ENCODE measurements around the gene TRPC4. TPM values are rescaled to one million over a fixed set of nuclear protein-coding genes. Genes with fewer than 3 reads are reported as not detected.

Gene TRPC4
- total and polyA plus RNA-seq, 9 donors, result 0.56 to 1.7 (median 0.85) TPM

DNA sequence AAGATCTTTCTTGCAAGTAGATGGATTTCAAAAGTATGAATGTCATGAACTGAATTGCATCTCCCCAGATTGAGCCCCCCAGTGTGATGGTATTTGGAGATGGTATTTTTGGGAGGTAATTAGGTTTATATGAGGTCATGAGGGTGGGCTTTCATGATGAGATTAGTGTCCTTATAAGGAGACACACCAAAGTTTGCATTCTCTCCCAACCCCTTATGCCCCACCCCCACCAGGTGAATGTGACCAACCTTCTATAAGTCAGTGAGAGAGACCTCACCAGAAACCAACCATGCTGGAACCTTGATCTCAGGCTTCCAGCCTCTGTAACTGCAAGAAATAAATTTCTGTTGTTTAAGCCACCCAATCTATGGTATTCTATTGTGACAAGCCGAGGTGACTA is 199.7 kb downstream of the TRPC4 start:
- Histone ChIP-seq H3K4me3 (ENCODE audit: low read length) (no peak overlapping the region), H3K4me1 (ENCODE audit: control insufficient read depth, insufficient read depth, low read length) (no peaks in the 10 kb centered on the region), H3K27ac (ENCODE audit: low read length) (no peak overlapping the region), H3K27me3 (ENCODE audit: control insufficient read depth, insufficient read depth, low read length) (no peaks in the 10 kb centered on the region), H3K9me3 (replicated peaks; ENCODE audit: control insufficient read depth, low read depth, low read length) (no peaks in the 10 kb centered on the region), H3K36me3 (ENCODE audit: control insufficient read depth, insufficient read depth, low read length) (no peaks in the 10 kb centered on the region)
- DNase-seq, result no peak
- WGBS (ENCODE audit: insufficient coverage), result no CpG with 5 or more reads among the region's 1 CpG

DNA sequence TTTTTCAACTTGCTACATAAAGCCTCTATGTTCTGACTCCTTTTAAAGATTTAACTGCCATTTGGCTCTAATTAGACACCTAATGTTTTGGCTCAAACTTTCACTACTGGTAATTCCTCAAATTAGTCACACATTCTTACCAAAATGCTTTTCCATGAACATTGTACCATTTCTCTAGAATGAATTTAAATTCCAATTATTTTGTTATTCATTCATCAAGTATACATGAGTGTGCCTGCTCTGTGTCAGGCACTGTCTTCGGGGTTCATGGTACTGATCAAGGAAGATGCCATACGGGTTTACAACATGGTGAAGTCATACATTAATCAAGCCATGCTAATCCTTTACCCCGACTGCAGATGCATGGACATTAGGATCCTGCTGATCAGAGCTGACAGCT is 201.9 kb downstream of the TRPC4 start:
- Histone ChIP-seq H3K4me3 (ENCODE audit: low read length) (no peak overlapping the region), H3K4me1 (ENCODE audit: control insufficient read depth, insufficient read depth, low read length) (no peaks in the 10 kb centered on the region), H3K36me3 (ENCODE audit: control insufficient read depth, insufficient read depth, low read length) (no peaks in the 10 kb centered on the region), H3K27me3 (ENCODE audit: control insufficient read depth, insufficient read depth, low read length) (no peaks in the 10 kb centered on the region), H3K9me3 (replicated peaks; ENCODE audit: control insufficient read depth, low read depth, low read length) (no peaks in the 10 kb centered on the region), H3K27ac (ENCODE audit: low read length) (no peak overlapping the region)
- no peak for DNase-seq
- no CpG with 5 or more reads among the region's 3 CpGs for WGBS (ENCODE audit: insufficient coverage)

DNA sequence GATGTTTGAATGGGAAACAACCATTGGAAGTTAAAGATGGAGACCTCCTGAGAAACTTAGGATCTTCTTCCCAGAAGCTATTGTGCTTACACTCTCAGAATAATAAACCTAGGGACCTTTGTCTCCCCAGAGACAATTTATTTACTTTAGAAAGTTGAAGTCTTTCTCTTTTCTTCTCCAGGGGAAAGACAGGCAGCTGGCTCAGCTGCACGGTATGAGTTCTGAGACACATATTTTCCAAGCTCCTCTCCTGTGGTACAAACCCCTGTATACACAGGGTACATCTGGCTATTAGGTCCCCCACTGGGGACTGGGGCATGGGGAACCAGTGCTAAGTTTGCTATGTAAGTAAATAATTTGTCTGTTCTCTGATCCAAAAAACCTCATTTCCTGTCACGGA is 203.5 kb downstream of the TRPC4 start:
- no peaks in the 10 kb centered on the region for H3K9me3 ChIP-seq (replicated peaks; ENCODE audit: control insufficient read depth, low read depth, low read length)
- H3K36me3 ChIP-seq (ENCODE audit: control insufficient read depth, insufficient read depth, low read length), result no peaks in the 10 kb centered on the region
- H3K27ac ChIP-seq (ENCODE audit: low read length), result no peak overlapping the region
- no peaks in the 10 kb centered on the region for H3K27me3 ChIP-seq (ENCODE audit: control insufficient read depth, insufficient read depth, low read length)
- H3K4me1 ChIP-seq (ENCODE audit: control insufficient read depth, insufficient read depth, low read length), result no peaks in the 10 kb centered on the region
- WGBS (ENCODE audit: insufficient coverage), result no CpG with 5 or more reads among the region's 2 CpGs
- H3K4me3 ChIP-seq (ENCODE audit: low read length), result no peak overlapping the region
- no peak for DNase-seq

DNA sequence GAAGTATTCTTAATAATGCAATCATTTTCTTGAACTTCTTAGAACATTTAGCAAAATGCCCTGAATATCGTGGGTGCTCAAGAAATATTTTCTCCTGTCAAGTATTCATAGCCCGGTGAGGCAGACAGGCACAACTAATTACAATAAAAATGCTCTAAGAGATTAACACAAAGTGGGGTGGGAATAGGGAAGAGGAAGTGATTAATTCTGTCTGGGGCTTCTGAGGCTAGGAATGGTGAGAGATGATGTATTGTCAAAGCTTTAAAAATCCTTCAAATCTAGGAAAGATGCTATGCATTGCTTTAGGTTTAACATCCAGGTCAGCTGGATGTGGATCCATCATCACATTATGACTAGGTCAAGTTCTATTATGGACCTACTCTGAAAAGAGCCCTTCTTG is 204.2 kb downstream of the TRPC4 start:
- Histone ChIP-seq H3K4me3 (ENCODE audit: low read length) (no peak overlapping the region), H3K27ac (ENCODE audit: low read length) (no peak overlapping the region), H3K4me1 (ENCODE audit: control insufficient read depth, insufficient read depth, low read length) (no peaks in the 10 kb centered on the region), H3K36me3 (ENCODE audit: control insufficient read depth, insufficient read depth, low read length) (no peaks in the 10 kb centered on the region), H3K27me3 (ENCODE audit: control insufficient read depth, insufficient read depth, low read length) (no peaks in the 10 kb centered on the region), H3K9me3 (replicated peaks; ENCODE audit: control insufficient read depth, low read depth, low read length) (no peaks in the 10 kb centered on the region)
- no peak for DNase-seq
- no CpG with 5 or more reads among the region's 2 CpGs for WGBS (ENCODE audit: insufficient coverage)

DNA sequence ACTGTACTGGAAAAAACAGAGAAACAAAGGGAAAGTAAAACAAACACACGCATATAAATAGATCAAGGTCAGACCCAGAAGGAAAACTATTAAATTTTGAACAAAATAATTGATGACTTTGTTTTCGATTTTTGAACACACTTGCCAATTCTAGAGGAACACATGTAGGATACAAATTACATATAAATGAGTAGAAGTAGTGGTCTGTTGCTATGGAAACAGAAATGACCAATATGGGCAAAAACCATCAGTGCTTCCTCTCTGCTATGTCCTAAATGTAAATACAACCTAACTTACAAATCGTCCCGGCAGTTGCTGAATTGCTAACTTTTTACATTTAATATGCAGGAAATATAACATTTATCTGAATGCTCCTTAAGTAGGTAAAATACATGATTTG is 205.8 kb downstream of the TRPC4 start:
- H3K9me3 ChIP-seq (replicated peaks; ENCODE audit: control insufficient read depth, low read depth, low read length), result no peaks in the 10 kb centered on the region
- no peak overlapping the region for H3K27ac ChIP-seq (ENCODE audit: low read length)
- no CpG with 5 or more reads among the region's 4 CpGs for WGBS (ENCODE audit: insufficient coverage)
- H3K4me3 ChIP-seq (ENCODE audit: low read length), result no peak overlapping the region
- H3K4me1 ChIP-seq (ENCODE audit: control insufficient read depth, insufficient read depth, low read length), result no peaks in the 10 kb centered on the region
- H3K27me3 ChIP-seq (ENCODE audit: control insufficient read depth, insufficient read depth, low read length), result no peaks in the 10 kb centered on the region
- no peak for DNase-seq
- H3K36me3 ChIP-seq (ENCODE audit: control insufficient read depth, insufficient read depth, low read length), result no peaks in the 10 kb centered on the region

DNA sequence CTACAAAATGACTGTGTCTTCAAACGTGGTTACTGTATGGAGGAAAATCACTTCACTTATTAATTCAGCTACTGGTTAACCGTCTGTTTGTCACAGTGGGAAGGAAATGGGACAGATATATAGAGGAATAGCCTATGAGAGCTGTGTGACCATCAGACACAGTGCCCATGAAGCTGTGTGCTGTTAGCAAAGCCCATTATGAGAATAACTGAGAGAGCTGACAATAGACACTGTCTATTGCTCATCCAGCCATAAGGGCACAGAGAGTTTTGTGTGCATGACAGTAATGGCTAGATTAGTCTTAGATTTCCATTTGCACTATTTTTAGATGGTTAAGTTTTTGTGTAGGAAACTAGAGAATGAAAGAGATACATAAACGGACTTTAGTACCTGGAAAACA is 206.9 kb downstream of the TRPC4 start:
- Histone ChIP-seq H3K27me3 (ENCODE audit: control insufficient read depth, insufficient read depth, low read length) (no peaks in the 10 kb centered on the region), H3K4me1 (ENCODE audit: control insufficient read depth, insufficient read depth, low read length) (no peaks in the 10 kb centered on the region), H3K4me3 (ENCODE audit: low read length) (no peak overlapping the region), H3K9me3 (replicated peaks; ENCODE audit: control insufficient read depth, low read depth, low read length) (no peaks in the 10 kb centered on the region), H3K27ac (ENCODE audit: low read length) (no peak overlapping the region), H3K36me3 (ENCODE audit: control insufficient read depth, insufficient read depth, low read length) (no peaks in the 10 kb centered on the region)
- no CpG with 5 or more reads among the region's 3 CpGs for WGBS (ENCODE audit: insufficient coverage)
- peak; percentile 57 for DNase-seq

DNA sequence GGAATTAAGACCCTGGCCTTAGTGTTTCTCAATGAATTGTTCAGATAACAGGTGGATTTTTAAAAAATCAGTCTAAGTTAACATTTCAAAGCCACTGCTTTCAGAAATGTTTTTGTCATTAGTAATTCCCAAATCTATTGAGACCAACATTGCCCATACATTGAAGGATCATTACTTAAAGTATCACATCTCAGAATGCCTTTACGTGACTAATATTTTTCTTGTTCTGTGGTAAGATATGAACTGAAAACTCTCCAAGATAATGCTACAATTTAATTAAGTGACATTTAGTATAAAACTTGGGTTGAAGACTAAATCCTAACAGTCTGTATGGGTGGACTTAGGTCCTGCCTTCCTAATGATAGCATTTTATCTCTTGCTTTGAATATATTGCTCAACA is 211.6 kb downstream of the TRPC4 start:
- WGBS (ENCODE audit: insufficient coverage), result no CpG with 5 or more reads among the region's 1 CpG
- no peaks in the 10 kb centered on the region for H3K27me3 ChIP-seq (ENCODE audit: control insufficient read depth, insufficient read depth, low read length)
- H3K4me1 ChIP-seq (ENCODE audit: control insufficient read depth, insufficient read depth, low read length), result no peaks in the 10 kb centered on the region
- H3K4me3 ChIP-seq (ENCODE audit: low read length), result no peak overlapping the region
- no peak overlapping the region for H3K27ac ChIP-seq (ENCODE audit: low read length)
- no peaks in the 10 kb centered on the region for H3K9me3 ChIP-seq (replicated peaks; ENCODE audit: control insufficient read depth, low read depth, low read length)
- H3K36me3 ChIP-seq (ENCODE audit: control insufficient read depth, insufficient read depth, low read length), result no peaks in the 10 kb centered on the region
- no peak for DNase-seq

DNA sequence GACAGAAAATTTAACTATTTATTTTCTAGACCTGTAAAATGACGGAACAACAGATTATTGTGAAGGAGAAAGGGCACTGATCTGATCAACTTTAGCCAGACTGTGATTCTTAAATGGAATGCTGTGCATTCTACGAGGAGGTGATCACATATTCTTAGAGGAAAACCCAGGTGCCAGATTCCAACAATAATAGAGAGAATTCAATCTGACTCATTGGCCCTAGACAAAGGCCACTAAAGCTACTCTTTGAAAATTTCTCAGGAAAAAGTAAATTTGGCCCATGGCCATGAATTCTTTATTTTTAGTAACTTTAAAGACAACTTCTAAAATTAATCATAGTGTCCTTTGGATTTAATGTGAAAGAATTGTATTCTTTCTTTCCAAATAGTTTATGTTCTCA is 212.4 kb downstream of the TRPC4 start:
- no CpG with 5 or more reads among the region's 2 CpGs for whole genome bisulfite sequencing (ENCODE audit: insufficient coverage)
- Histone ChIP-seq H3K27ac (ENCODE audit: low read length) (no peak overlapping the region), H3K27me3 (ENCODE audit: control insufficient read depth, insufficient read depth, low read length) (no peaks in the 10 kb centered on the region), H3K4me3 (ENCODE audit: low read length) (no peak overlapping the region), H3K36me3 (ENCODE audit: control insufficient read depth, insufficient read depth, low read length) (no peaks in the 10 kb centered on the region), H3K4me1 (ENCODE audit: control insufficient read depth, insufficient read depth, low read length) (no peaks in the 10 kb centered on the region), H3K9me3 (replicated peaks; ENCODE audit: control insufficient read depth, low read depth, low read length) (no peaks in the 10 kb centered on the region)
- no peak for DNase-seq

DNA sequence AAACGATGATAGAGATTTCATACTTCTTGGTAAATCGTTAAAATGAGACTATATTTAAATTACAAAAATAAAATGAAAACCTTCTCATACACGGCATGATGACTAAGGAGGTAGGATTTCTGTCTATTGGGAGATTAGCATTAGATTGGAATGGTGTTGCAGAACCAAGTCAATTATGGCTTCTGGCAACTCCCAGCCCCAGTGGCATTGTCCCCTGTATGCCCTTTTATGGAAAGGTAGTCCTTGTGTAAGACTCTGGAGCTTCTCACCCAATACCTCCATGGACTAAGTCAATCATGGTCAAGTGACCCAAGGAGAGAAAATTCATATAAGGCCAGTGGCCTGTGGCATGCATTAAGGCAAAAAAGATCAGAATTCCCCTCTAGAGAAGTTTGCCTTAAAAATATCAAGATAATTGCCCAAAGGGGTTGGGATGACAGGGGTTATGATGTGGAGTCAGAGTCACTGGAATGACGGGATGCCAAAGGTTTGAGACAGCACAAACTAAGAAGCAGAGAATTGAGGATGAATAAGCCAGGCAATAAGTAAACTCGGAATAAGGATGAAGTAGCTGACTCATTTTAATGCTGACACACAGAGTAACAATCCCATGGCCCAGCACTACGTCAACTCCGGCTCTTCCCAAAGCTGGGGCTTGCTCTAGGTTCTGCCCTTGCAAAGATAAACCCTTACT is 213.2 kb downstream of the TRPC4 start:
- H3K4me1 ChIP-seq (ENCODE audit: control insufficient read depth, insufficient read depth, low read length), result no peaks in the 10 kb centered on the region
- H3K9me3 ChIP-seq (replicated peaks; ENCODE audit: control insufficient read depth, low read depth, low read length), result no peaks in the 10 kb centered on the region
- H3K27me3 ChIP-seq (ENCODE audit: control insufficient read depth, insufficient read depth, low read length), result no peaks in the 10 kb centered on the region
- no peak for DNase-seq
- no peak overlapping the region for H3K27ac ChIP-seq (ENCODE audit: low read length)
- H3K36me3 ChIP-seq (ENCODE audit: control insufficient read depth, insufficient read depth, low read length), result no peaks in the 10 kb centered on the region
- no peak overlapping the region for H3K4me3 ChIP-seq (ENCODE audit: low read length)
- WGBS (ENCODE audit: insufficient coverage), result 71% methylated on average over 1 of the region's 7 CpGs

DNA sequence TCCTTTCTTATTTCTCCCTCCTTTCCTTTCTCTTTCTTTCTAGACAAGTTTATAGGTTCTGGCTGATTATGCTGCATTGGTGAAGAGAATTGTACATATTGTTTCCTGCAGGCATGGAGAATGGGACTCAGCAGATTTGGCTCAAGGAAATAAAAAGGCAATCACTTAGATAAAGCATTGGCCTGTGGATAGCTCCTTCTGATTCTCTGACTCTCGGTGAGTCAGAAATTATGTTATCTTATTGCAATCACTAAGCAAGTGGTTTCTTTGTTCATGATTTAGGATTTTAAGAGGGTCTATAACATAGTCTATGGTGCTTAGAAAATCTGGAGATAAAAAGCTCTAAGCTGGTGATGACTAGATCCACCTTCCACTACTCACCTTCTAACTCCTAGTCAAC is 217.0 kb downstream of the TRPC4 start:
- Histone ChIP-seq H3K4me1 (ENCODE audit: control insufficient read depth, insufficient read depth, low read length) (no peaks in the 10 kb centered on the region), H3K27me3 (ENCODE audit: control insufficient read depth, insufficient read depth, low read length) (no peaks in the 10 kb centered on the region), H3K36me3 (ENCODE audit: control insufficient read depth, insufficient read depth, low read length) (no peaks in the 10 kb centered on the region), H3K4me3 (ENCODE audit: low read length) (no peak overlapping the region), H3K9me3 (replicated peaks; ENCODE audit: control insufficient read depth, low read depth, low read length) (no peaks in the 10 kb centered on the region), H3K27ac (ENCODE audit: low read length) (no peak overlapping the region)
- no peak for DNase-seq
- WGBS (ENCODE audit: insufficient coverage), result no CpG with 5 or more reads among the region's 1 CpG

DNA sequence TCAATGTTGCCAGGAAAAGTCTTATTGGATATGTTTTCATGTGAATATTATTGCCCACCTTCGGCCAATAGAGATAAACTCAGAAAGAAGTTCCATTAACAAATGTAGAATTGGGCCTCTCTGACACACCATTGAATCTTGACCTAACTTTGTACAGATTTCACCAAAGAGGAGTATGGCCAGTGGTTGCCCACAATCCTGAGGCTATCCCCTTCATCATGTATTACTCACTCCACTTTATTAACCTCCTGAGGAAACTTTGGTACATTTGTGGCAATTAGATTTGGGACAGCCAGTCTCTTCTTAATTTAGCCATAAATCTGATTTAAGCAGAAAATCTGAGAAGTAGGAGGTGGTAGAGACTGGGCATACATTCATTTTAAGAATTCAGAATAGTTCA is 217.7 kb downstream of the TRPC4 start:
- H3K27ac ChIP-seq (ENCODE audit: low read length), result no peak overlapping the region
- no peak for DNase-seq
- no peaks in the 10 kb centered on the region for H3K27me3 ChIP-seq (ENCODE audit: control insufficient read depth, insufficient read depth, low read length)
- H3K4me3 ChIP-seq (ENCODE audit: low read length), result no peak overlapping the region
- WGBS (ENCODE audit: insufficient coverage), result no CpG with 5 or more reads among the region's 1 CpG
- no peaks in the 10 kb centered on the region for H3K36me3 ChIP-seq (ENCODE audit: control insufficient read depth, insufficient read depth, low read length)
- no peaks in the 10 kb centered on the region for H3K4me1 ChIP-seq (ENCODE audit: control insufficient read depth, insufficient read depth, low read length)
- H3K9me3 ChIP-seq (replicated peaks; ENCODE audit: control insufficient read depth, low read depth, low read length), result no peaks in the 10 kb centered on the region

Data from muscle of leg (tissue), 11 donors.